B cell (primary cell): ENCODE data around the gene STUM. TPM values are rescaled to one million over a fixed set of nuclear protein-coding genes. Genes with fewer than 3 reads are reported as not detected.
A peak's percentile ranks its signal among the peaks of the same experiment; 100 is the strongest.

Source experiments
- ATAC-seq: fragments of 200-7000 bp; cut with Tn5 transposase; one replicate; pipeline ENCODE4 v1.10.0; 2021; ENCODE audit warnings: low read depth, mild to moderate bottlenecking, moderate number of reproducible peaks, moderate library complexity
- CTCF ChIA-PET: fragments of 350-600 bp; sonication (Branson Sonifier 250); formaldehyde crosslinking; loops from one replicate; lab custom pipeline; 2021; ENCODE audit warnings: antibody characterized with exemption, inconsistent platforms; lab: Charles Lee
- POLR2A ChIA-PET: fragments of 350-600 bp; sonication (Branson Sonifier 250); formaldehyde crosslinking; loops from one replicate; lab custom pipeline; 2021; ENCODE audit warnings: antibody characterized with exemption; lab: Charles Lee
- DNase-seq: peaks from one replicate; pipeline ENCODE4 v3.0.0; 2013
- H2AFZ ChIP-seq: 2 replicates; pipeline ENCODE4 v1.6.1; 2012; ENCODE audit warnings: mild to moderate bottlenecking, low read depth, low read length; ENCODE audit not compliant: insufficient read depth, poor library complexity, severe bottlenecking
- H3K27ac ChIP-seq, 2 donors: 1 replicate in 1 of 2; 2 replicates in 1 of 2; pipeline ENCODE4 v1.5.1; 2012 to 2013; ENCODE audit warnings: low read length in 2 of 2, mild to moderate bottlenecking in 2 of 2, moderate library complexity in 1 of 2
- H3K27me3 ChIP-seq, 4 experiments: fragments of 200-600 bp in 1 of 4; sonication (generic) in 1 of 4; replicated peaks in 1 of 4; 1 replicate in 2 of 4; 2 replicates in 2 of 4; pipeline versions ENCODE4 v1.6.1 to v1.7.0; 2013 to 2016; ENCODE audit warnings: low read length in 3 of 4, mild to moderate bottlenecking in 2 of 4, mixed read lengths in 1 of 4, moderate library complexity in 1 of 4; ENCODE audit not compliant: insufficient read depth in 4 of 4, control insufficient read depth in 3 of 4; ENCODE audit errors: control extremely low read depth in 1 of 4
- H3K36me3 ChIP-seq, 2 experiments: replicated peaks in 1 of 2; 1 replicate in 1 of 2; 2 replicates in 1 of 2; pipeline versions ENCODE4 v1.6.1 to v1.7.1; 2013; ENCODE audit warnings: low read length in 1 of 2; ENCODE audit not compliant: insufficient read depth in 2 of 2, control insufficient read depth in 1 of 2; ENCODE audit errors: control extremely low read depth in 1 of 2, extremely low read depth in 1 of 2
- H3K4me1 ChIP-seq, 2 donors: fragments of 200-600 bp in 1 of 2; sonication (generic) in 1 of 2; 1 replicate in 1 of 2; 2 replicates in 1 of 2; pipeline versions ENCODE4 v1.5.1 to v1.6.1; 2013 to 2017; ENCODE audit warnings: low read length in 2 of 2; ENCODE audit not compliant: control insufficient read depth in 2 of 2, insufficient read depth in 2 of 2
- H3K4me2 ChIP-seq: replicated peaks from 2 replicates; pipeline ENCODE3; 2012; ENCODE audit warnings: mild to moderate bottlenecking, low read depth, low read length; ENCODE audit not compliant: poor library complexity, severe bottlenecking
- H3K4me3 ChIP-seq, 5 experiments: fragments of 200-600 bp in 1 of 5; sonication (generic) in 1 of 5; 1 replicate in 3 of 5; 2 replicates in 2 of 5; pipeline versions ENCODE4 v1.5.1 to v1.7.0; 2011 to 2016; ENCODE audit warnings: low read length in 4 of 5, mild to moderate bottlenecking in 4 of 5, low read depth in 2 of 5, control low read depth in 1 of 5, moderate library complexity in 1 of 5; ENCODE audit not compliant: insufficient read depth in 1 of 5; ENCODE audit errors: control extremely low read depth in 1 of 5, extremely low read depth in 1 of 5
- H3K79me2 ChIP-seq: fragments of 200-600 bp; sonication (generic); one replicate; pipeline ENCODE4 v1.6.0; 2016; ENCODE audit warnings: low read length; ENCODE audit not compliant: control insufficient read depth, insufficient read depth
- H3K9ac ChIP-seq: fragments of 200-600 bp; sonication (generic); 2 replicates; pipeline ENCODE4 v1.6.1; 2017; ENCODE audit warnings: mild to moderate bottlenecking, low read length, moderate library complexity
- H3K9me3 ChIP-seq, 3 donors: one replicate each; pipeline versions ENCODE4 v1.6.1 to v1.7.1; 2013; ENCODE audit warnings: low read length in 2 of 3; ENCODE audit not compliant: control insufficient read depth in 2 of 3, insufficient read depth in 1 of 3; ENCODE audit errors: control extremely low read depth in 1 of 3
- H4K20me1 ChIP-seq: 2 replicates; pipeline ENCODE4 v1.6.0; 2012; ENCODE audit warnings: mild to moderate bottlenecking, low read length; ENCODE audit not compliant: insufficient read depth, control insufficient read depth, poor library complexity, severe bottlenecking
- H3K27ac Mint-ChIP-seq: one replicate; pipeline ENCODE4 v1.8.0; 2021; ENCODE audit warnings: mixed read lengths
- H3K27me3 Mint-ChIP-seq: one replicate; pipeline ENCODE4 v1.8.0; 2021; ENCODE audit warnings: mixed read lengths
- H3K4me1 Mint-ChIP-seq: one replicate; pipeline ENCODE4 v1.8.0; 2021; ENCODE audit warnings: mixed read lengths
- H3K4me3 Mint-ChIP-seq: one replicate; pipeline ENCODE4 v1.8.0; 2021; ENCODE audit warnings: mixed read lengths
- H3K9me3 Mint-ChIP-seq: one replicate; pipeline ENCODE4 v1.8.0; 2022; ENCODE audit warnings: mixed read lengths; ENCODE audit not compliant: insufficient read depth
- EZH2 ChIP-seq: IDR thresholded peaks from 2 replicates; pipeline ENCODE4 v1.6.1; 2012; ENCODE audit warnings: borderline replicate concordance, low read depth, mild to moderate bottlenecking, moderate library complexity, low read length; ENCODE audit not compliant: insufficient read depth, poor library complexity, severe bottlenecking
- WGBS: methylation state at CpG from one replicate; pipeline ENCODE4 v1.1.5; 2013; ENCODE audit warnings: missing lambda C conversion rate; ENCODE audit not compliant: insufficient coverage; 5-methylcytosine and 5-hydroxymethylcytosine counted together
- intact Hi-C: fragments of 100-400 bp; cut with micrococcal nuclease; formaldehyde crosslinking; loops from one replicate; pipeline ENCODE4 v1.10.0; 2022
- polyA plus RNA-seq: library from polyadenylated mRNA; depleted of rRNA; stranded (reverse); fragments of >200 nt; gene quantifications from 2 replicates; pipeline ENCODE4 v1.2.3, GENCODE V29; 2012
- total RNA-seq, 2 donors: library from RNA; stranded (reverse); fragments of 120-200 nt in 1 of 2; gene quantifications; 1 replicate in 1 of 2; 2 replicates in 1 of 2; pipeline versions ENCODE4 v1.2.3 to v1.2.4, GENCODE V29; 2013 to 2022
- TF ChIP-seq, protein P1 (sequence below): fragments of 200-600 bp; IDR thresholded peaks from one replicate; pipeline ENCODE4 v1.8.0; 2022; ENCODE audit warnings: antibody characterized with exemption, mild to moderate bottlenecking

The STUM gene
- total and polyA plus RNA-seq, 2 donors (not counting 1 experiment from before 2014, with no cell fraction given): 0.12 to 0.69 TPM

DNA sequence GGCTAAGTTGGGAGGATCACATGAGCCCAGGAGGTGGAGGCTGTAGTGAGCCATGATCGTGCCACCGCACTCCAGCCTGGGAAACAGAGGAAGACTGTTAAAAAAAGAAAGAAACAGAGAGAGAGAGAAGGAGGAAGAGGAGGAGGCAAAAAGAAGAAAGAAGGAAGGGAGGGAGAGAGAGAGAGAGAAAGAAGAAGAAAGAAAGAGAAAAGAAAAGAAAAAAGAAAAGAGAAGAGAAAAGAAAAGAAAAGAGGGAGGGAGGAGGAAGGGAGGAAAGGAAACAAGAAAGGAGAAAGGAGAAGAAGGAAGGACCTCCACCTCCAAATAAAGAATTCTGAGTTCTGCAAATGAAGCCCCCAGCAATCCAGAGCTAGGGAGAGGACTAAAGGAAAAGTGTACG, 82.0 kb downstream of the STUM start:
- peaks cover 66% of the 10 kb centered on the region for H3K4me1 Mint-ChIP-seq
- peak overlapping the region; percentile 41 for H3K27ac Mint-ChIP-seq
- intact Hi-C loops: loop anchor here (5.0 kb wide), 1 partner anchor 1107 kb away; the partner anchor contains the start of genes JMJD4 and SNAP47
- Histone ChIP-seq H4K20me1 (no peaks in the 10 kb centered on the region), H3K9me3 (peaks cover 0 to 12% (median 4%) of the 10 kb centered on the region in 3 donors), H2AFZ (no peak overlapping the region), H3K4me2 (no peak overlapping the region), H3K36me3 (peaks cover 0 to 22% of the 10 kb centered on the region in 2 experiments), H3K4me1 (peaks cover 55 to 61% of the 10 kb centered on the region in 2 donors), H3K27ac (no peak overlapping the region), H3K4me3 (no peak overlapping the region), H3K9ac (no peak overlapping the region), H3K79me2 (no peaks in the 10 kb centered on the region), H3K27me3 (no peaks in the 10 kb centered on the region)
- ChIA-PET CTCF (interaction anchor here (1.0 to 16.3 kb wide), 7 partner anchors 14 to 196 kb away, joined by 3 to 278 read pairs (median 5); no protein-coding TSS in a partner anchor), POLR2A (no interaction called here)
- H3K27me3 Mint-ChIP-seq: no peaks in the 10 kb centered on the region
- ATAC-seq (no peak), DNase-seq (no peak)
- no peak overlapping the region for H3K4me3 Mint-ChIP-seq
- WGBS: 100% methylated on average over 2 of the region's 3 CpGs
- H3K9me3 Mint-ChIP-seq: no peaks in the 10 kb centered on the region
- TF ChIP-seq EZH2: no peak
- TF ChIP-seq, protein P1, sequence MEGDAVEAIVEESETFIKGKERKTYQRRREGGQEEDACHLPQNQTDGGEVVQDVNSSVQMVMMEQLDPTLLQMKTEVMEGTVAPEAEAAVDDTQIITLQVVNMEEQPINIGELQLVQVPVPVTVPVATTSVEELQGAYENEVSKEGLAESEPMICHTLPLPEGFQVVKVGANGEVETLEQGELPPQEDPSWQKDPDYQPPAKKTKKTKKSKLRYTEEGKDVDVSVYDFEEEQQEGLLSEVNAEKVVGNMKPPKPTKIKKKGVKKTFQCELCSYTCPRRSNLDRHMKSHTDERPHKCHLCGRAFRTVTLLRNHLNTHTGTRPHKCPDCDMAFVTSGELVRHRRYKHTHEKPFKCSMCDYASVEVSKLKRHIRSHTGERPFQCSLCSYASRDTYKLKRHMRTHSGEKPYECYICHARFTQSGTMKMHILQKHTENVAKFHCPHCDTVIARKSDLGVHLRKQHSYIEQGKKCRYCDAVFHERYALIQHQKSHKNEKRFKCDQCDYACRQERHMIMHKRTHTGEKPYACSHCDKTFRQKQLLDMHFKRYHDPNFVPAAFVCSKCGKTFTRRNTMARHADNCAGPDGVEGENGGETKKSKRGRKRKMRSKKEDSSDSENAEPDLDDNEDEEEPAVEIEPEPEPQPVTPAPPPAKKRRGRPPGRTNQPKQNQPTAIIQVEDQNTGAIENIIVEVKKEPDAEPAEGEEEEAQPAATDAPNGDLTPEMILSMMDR: no peak

DNA sequence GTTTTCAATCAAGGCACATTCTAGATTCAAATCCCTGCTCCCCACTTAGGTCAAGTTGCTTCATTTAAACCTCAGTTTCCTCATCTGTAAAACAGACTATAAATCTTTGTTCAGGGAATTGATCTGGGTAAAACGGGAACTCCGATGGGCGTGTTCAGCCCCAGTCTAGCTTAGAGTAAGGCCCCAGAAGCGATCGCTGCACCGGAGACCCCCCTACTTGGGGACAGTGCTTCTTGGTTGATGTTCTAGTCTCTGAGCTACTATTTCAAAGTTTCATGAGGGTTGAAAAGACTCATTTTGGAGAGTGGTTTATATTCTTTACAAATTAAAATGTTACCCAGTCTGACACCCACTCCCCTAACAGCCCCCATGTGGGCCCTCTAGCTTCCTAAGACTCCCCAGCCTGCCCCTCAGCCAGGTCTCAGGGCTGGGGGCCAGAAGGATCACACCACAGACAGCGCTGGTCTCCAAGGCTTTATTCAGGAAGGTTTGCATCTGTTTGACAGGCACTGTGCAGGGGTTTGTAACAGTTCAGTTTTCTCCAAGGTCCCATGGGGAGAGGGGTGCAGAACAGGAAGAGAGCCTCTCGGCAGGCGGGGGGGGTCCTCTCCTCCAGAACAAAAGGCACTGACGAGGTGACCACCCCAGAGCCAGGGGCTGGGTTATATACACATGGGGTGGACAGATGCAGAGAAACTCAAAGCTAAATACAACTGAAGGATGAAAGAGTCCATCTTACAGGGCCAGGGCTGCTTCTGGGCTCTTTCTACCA, 82.9 kb downstream of the STUM start:
- ChIA-PET POLR2A (interaction anchor here (1.3 kb wide), 1 partner anchor 46 kb away, joined by 3 read pairs; no protein-coding TSS in a partner anchor), CTCF (interaction anchor here (0.7 to 16.3 kb wide), 10 partner anchors 13 to 195 kb away, joined by 3 to 278 read pairs (median 8); no protein-coding TSS in a partner anchor)
- WGBS: 83% methylated on average over 9 of the region's 10 CpGs
- no peak overlapping the region for H2AFZ ChIP-seq
- H3K27me3 ChIP-seq: no peaks in the 10 kb centered on the region
- TF ChIP-seq, protein P1: no peak
- TF ChIP-seq EZH2: no peak
- H3K9me3 Mint-ChIP-seq: no peaks in the 10 kb centered on the region
- peak overlapping the region; percentile 58 for H3K27ac Mint-ChIP-seq
- peaks cover 50 to 63% of the 10 kb centered on the region in 2 donors for H3K4me1 ChIP-seq
- peak; percentile 10 for DNase-seq
- peaks cover 0 to 25% of the 10 kb centered on the region in 2 experiments for H3K36me3 ChIP-seq
- no peaks in the 10 kb centered on the region for H4K20me1 ChIP-seq
- H3K27ac ChIP-seq: peak overlapping the region; percentile 70 to 77
- no peak overlapping the region for H3K9ac ChIP-seq
- H3K4me1 Mint-ChIP-seq: peaks cover 67% of the 10 kb centered on the region
- no peak for ATAC-seq
- no peak overlapping the region for H3K4me3 ChIP-seq
- H3K4me3 Mint-ChIP-seq: peak overlapping the region; percentile 14
- no peak overlapping the region for H3K4me2 ChIP-seq
- H3K9me3 ChIP-seq: peaks cover 0 to 12% (median 4%) of the 10 kb centered on the region in 3 donors
- H3K27me3 Mint-ChIP-seq: no peaks in the 10 kb centered on the region
- intact Hi-C loops: loop anchor here (5.0 kb wide), 1 partner anchor 1106 kb away; the partner anchor contains the start of genes JMJD4 and SNAP47
- no peaks in the 10 kb centered on the region for H3K79me2 ChIP-seq
